SH-SY5Y (cell line): ENCODE results near the gene NTRK2.

Source experiments
- GATA2 ChIP-seq: IDR thresholded peaks from 2 replicates; pipeline ENCODE4 v1.6.1; 2011; ENCODE audit warnings: mild to moderate bottlenecking, low read depth, low read length
- GATA3 ChIP-seq: IDR thresholded peaks from 2 replicates; pipeline ENCODE4 v1.6.1; 2011; ENCODE audit warnings: low read depth, mild to moderate bottlenecking, low read length, moderate library complexity

GRCh38 chr9:84947412-84947972 lies 278.0 kb downstream of the NTRK2 start:
- TF ChIP-seq GATA2 (no peak), GATA3 (no peak)
